Lower leg skin (tissue), 3 donors: ENCODE results near the gene NDUFV1.

ENCODE experiments used
- POLR2A ChIP-seq, 2 donors: fragments of 450-650 bp; IDR thresholded peaks; one replicate each; pipeline ENCODE4 v1.6.1; 2016 to 2017; ENCODE audit warnings: antibody characterized with exemption in 2 of 2, mild to moderate bottlenecking in 1 of 2, moderate library complexity in 1 of 2
- TF ChIP-seq, protein P1 (sequence below), 3 donors: fragments of 450-650 bp; IDR thresholded peaks; one replicate each; pipeline ENCODE4 v1.5.1; 2016; ENCODE audit warnings: antibody characterized with exemption in 3 of 3, mild to moderate bottlenecking in 3 of 3, moderate library complexity in 2 of 3

DNA sequence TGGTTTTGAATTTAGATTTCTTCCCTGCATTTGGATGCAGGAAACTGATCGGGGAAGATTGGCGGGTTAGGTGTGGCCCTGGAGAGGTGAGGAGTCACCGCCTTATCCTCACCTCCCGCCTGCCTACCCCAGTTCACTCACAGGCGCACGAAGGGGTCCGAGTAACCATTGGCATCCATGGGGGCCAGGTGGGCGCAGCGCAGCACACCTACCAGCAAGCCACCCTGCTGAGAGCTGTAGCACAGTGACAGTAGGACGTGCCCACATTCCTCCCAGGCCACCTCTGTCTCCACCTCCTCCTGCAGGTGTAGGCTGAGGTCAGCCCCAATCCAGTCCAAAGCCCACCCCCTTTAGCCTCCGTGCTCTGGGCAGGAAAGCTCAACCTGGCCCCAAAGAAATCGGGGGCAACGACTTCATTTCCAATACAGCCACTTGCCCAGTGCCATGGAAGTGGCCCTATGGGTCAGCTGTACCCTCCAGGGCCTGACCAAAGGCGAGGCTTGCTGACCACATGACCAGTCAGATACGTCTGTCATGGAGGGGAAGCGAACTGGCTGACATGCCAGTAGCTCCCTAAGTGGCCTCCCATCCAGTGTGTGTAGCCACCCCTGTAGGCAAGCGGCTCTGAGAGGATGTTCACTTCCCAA is 6.7 kb downstream of the NDUFV1 start:
- TF ChIP-seq POLR2A (IDR thresholded peaks at IDR 0.05), result no peak
- TF ChIP-seq, protein P1, sequence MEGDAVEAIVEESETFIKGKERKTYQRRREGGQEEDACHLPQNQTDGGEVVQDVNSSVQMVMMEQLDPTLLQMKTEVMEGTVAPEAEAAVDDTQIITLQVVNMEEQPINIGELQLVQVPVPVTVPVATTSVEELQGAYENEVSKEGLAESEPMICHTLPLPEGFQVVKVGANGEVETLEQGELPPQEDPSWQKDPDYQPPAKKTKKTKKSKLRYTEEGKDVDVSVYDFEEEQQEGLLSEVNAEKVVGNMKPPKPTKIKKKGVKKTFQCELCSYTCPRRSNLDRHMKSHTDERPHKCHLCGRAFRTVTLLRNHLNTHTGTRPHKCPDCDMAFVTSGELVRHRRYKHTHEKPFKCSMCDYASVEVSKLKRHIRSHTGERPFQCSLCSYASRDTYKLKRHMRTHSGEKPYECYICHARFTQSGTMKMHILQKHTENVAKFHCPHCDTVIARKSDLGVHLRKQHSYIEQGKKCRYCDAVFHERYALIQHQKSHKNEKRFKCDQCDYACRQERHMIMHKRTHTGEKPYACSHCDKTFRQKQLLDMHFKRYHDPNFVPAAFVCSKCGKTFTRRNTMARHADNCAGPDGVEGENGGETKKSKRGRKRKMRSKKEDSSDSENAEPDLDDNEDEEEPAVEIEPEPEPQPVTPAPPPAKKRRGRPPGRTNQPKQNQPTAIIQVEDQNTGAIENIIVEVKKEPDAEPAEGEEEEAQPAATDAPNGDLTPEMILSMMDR (IDR thresholded peaks at IDR 0.05), result no peak
